ENCODE results near the gene MPV17. TPM values are rescaled to one million over a fixed set of nuclear protein-coding genes. Genes with fewer than 3 reads are reported as not detected.

MPV17 gene
- total and polyA plus RNA-seq, 7 donors, result 11.9 to 29.0 (median 14.5) TPM

DNA sequence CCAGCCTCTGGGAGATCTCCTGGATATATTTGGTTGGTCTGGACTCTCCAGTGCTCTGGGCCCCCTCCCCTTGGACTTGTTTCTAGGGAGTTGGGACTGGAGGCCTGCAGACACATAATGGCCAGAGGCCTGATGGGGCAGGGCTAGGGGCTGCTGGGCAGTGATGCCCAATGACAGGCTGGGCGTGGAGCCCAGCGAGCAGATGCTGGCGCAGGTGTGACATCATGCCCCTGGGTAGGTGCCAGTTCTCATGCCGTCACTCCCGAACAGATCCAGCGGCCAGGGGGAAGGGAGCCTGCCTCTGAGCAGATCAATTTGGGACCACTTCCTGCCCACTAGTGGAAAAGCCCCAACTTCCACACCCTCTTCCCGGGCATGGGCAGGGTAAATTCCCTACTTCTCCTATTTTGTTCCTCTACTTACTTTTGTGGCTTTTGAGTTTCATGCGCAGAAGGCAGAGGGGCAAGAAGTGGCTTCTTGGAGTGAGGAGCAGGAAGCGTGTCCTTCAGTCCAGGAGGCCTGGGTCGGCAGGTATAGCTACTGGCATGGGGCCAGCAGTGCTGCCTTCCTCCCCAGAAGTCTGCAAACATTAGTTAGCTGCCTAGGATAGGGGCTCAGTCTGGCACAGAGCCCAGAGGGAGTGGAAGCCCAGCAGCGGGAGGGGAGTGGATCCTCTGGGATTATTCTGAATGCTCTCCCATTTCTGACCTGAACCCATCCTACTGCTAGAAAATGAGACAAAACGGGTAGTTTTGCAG is 6.1 kb downstream of the MPV17 start:
- Histone ChIP-seq H3K4me3 (no peak overlapping the region), H3K36me3 (ENCODE audit: insufficient read depth in 1 of 2, low read depth in 1 of 2) (no peaks in the 10 kb centered on the region), H3K9me3 (no peaks in the 10 kb centered on the region), H3K27me3 (ENCODE audit: insufficient read depth in 3 of 3, low read length in 2 of 3) (no peaks in the 10 kb centered on the region), H3K4me1 (peaks cover 46% of the 10 kb centered on the region), H3K27ac (peak overlapping the region; percentile 65)
- peak; percentile 80 to 91 for DNase-seq
- 41 to 52% (median 45%) methylated on average over 8 to 12 of the region's 12 CpGs for WGBS, 3 donors
- intact Hi-C loops (cut with DNase I), result no loop called here
- no peak for TF ChIP-seq CTCF (IDR thresholded peaks at IDR 0.05)
- peak; percentile 34 to 52 (median 44) for ATAC-seq

GRCh38 chr2:27315122-27315521 is 7.8 kb downstream of the MPV17 start:
- TF ChIP-seq CTCF (IDR thresholded peaks at IDR 0.05), result no peak
- 65 to 82% (median 67%) methylated on average over 8 of the region's 8 CpGs for WGBS, 3 donors
- Histone ChIP-seq H3K36me3 (ENCODE audit: insufficient read depth in 1 of 2, low read depth in 1 of 2) (no peaks in the 10 kb centered on the region), H3K4me1 (peaks cover 29% of the 10 kb centered on the region), H3K9me3 (no peaks in the 10 kb centered on the region), H3K27me3 (ENCODE audit: insufficient read depth in 3 of 3, low read length in 2 of 3) (no peaks in the 10 kb centered on the region), H3K4me3 (no peak overlapping the region), H3K27ac (peak overlapping the region; percentile 49)
- peak in 2 of 4 donors; percentile 1 to 2 for ATAC-seq
- no peak for DNase-seq
- intact Hi-C loops (cut with DNase I), result no loop called here

- no peak overlapping the region for H3K4me3 ChIP-seq
Observed at GRCh38 chr2:27314709-27315108, 8.2 kb downstream of the MPV17 start.

DNA sequence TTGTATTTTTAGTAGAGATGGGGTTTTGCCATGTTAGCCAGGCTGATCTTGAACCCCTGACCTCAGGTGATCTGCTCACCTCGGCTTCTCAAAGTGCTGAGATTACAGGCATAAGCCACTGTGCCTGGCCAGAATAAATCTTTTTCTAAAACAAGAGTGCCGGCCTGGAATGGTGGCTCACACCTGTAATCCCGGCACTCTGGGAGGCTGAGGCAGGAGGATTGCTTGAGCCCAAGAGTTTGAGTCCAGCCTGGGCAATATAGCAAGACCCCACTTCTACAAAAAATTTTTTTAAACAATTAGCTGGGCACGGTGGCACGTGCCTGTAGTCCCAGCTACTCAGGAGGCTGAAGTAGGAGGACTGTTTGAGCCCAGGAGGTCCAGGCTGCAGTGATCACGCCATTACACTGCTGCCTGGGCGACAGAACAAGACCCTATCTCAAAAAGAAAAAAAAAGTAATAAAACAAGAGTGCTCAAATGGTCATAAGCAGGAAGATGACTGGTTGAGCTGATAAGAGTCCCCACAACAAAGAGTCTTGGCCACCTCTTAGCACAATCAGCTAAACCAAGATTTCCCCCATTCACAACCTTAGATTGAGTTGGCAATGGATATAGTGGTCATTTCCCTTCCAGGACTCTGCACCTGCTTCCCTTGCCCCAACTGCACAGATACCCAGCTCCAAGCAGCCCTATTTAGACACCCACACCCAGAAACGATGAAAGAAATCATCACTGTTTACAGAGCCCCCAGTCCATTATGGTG is 8.8 kb downstream of the MPV17 start:
- intact Hi-C loops (cut with DNase I), result no loop called here
- Histone ChIP-seq H3K27ac (no peak overlapping the region), H3K27me3 (ENCODE audit: insufficient read depth in 3 of 3, low read length in 2 of 3) (no peaks in the 10 kb centered on the region), H3K9me3 (no peaks in the 10 kb centered on the region), H3K4me1 (peaks cover 19% of the 10 kb centered on the region), H3K4me3 (no peak overlapping the region), H3K36me3 (ENCODE audit: insufficient read depth in 1 of 2, low read depth in 1 of 2) (peaks cover 0 to 9% of the 10 kb centered on the region in 2 donors)
- TF ChIP-seq CTCF (IDR thresholded peaks at IDR 0.05), result no peak
- ATAC-seq, result peak in 1 of 4 donors; percentile 0
- 79 to 88% (median 82%) methylated on average over 8 of the region's 8 CpGs for WGBS, 3 donors
- no peak for DNase-seq

More at GRCh38 chr2:27314709-27315108, 8.2 kb downstream of the MPV17 start:
- Histone ChIP-seq H3K4me1 (peaks cover 25% of the 10 kb centered on the region), H3K36me3 (ENCODE audit: insufficient read depth in 1 of 2, low read depth in 1 of 2) (peaks cover 0 to 3% of the 10 kb centered on the region in 2 donors), H3K27ac (no peak overlapping the region), H3K27me3 (ENCODE audit: insufficient read depth in 3 of 3, low read length in 2 of 3) (no peaks in the 10 kb centered on the region), H3K9me3 (no peaks in the 10 kb centered on the region)
- ATAC-seq, result peak; percentile 40 to 62 (median 47)
- WGBS, 3 donors, result 54 to 69% (median 57%) methylated on average over 9 of the region's 9 CpGs
- peak; percentile 65 to 84 for DNase-seq
- intact Hi-C loops (cut with DNase I), result no loop called here
- TF ChIP-seq CTCF (IDR thresholded peaks at IDR 0.05), result no peak
